GM21619 (cell line): ENCODE results near the gene SELENOP.

ENCODE experiments used
- ATAC-seq: cut with Tn5 transposase; IDR thresholded peaks from one replicate; pipeline ENCODE4 v1.9.1; 2021; ENCODE audit not compliant: unreplicated experiment

The SELENOP gene

DNA sequence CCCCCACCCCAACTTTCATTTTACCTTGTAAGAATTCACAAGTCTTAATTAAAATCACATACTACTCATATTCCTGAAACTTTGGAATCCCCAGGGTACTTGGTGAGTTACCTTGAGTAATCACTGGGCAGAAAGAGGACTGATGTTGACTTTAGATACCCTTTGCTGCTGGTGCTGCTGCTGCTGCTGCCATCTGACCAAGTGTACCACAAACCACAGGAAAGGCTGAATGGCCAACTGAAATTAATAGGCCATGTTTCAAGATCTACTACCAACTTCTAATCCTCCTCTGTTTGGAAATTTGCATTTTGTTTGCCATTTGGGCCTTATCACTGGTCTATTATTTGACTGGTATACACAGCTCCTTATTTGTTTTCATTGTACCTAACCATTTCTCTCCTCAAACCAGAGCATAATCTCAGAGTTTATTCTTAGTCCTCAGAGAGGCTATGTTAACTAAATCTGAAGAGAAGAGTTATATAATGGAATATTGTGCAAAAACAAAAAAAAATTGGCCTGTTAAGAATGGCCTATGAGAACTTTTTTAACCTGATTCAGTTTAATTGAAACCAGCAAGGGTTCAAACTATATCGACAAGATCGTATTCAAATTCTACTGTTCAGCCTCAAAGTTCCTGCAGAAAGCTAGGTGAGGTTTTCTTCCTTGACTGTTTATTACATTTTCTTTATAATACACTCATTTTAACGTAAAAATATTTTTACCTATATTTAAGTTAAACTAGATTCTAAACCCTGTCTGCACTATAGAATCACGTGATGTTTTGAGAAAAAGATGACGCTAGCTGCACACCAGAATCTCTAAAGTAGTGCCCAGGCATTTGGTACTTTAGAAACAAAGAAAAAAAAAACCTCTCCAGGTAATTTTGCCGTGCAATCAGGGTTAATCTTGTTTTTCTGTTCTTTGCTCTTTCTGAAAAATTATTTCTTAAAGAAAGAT, 13.1 kb downstream of the SELENOP start:
- ATAC-seq, result no peak

DNA sequence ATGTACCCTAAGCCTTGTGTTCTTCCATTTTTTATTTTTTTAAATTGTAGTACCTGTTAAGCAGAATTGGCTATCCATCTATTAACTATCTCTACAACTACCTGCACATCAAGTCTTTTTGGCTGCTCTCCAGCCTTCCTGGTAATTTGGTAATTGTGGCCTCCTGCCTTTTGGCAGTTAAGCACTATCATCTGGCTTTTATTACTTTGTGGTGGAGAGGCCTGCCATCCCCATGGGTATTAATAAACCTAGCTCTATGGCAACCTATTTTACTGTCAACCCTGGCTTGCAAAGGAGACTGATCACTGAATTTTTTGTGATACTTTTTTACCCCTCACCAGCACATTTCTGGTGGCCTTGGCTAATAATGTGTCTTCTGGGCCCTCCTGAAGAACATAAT, 20.5 kb downstream of the SELENOP start:
- ATAC-seq, result no peak

DNA sequence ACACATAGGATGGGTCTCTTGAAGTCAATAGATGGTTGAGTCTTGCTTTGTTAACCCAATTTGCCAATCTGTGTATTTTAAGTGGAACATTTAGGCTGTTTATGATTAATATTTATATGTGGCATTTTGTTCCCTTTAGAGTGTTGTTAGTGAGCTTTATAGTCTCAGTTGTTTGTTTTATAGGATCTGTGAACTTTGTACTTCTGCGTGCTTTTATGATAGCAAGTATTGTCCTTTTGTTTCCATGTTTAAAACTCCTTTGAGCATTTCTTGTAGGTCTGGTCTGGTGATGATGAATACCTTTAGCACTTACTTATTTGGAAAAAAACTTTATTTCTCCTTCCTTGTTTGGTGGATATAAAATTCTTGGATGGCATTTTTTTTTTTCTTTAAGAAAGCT, 23.8 kb downstream of the SELENOP start:
- ATAC-seq, result no peak

DNA sequence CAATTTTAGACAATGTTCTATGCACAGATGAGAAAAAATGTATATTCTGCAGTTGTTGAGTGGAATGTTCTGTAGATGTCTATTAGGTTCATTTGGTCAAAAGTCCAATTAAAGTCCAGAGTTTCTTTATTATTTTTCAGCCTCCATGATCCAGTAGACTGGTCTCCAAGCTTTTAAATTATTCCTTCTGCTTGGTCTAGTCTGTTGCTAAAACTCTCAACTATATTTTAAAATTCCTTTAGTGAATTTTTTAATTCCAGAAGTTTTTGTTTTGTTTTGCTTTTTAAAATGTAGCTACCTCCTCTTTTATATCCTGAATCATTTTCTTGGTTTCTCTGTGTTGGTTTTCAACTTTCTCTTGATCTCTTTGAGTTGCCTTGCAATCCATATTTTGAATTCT, 24.6 kb downstream of the SELENOP start:
- ATAC-seq, result no peak

DNA sequence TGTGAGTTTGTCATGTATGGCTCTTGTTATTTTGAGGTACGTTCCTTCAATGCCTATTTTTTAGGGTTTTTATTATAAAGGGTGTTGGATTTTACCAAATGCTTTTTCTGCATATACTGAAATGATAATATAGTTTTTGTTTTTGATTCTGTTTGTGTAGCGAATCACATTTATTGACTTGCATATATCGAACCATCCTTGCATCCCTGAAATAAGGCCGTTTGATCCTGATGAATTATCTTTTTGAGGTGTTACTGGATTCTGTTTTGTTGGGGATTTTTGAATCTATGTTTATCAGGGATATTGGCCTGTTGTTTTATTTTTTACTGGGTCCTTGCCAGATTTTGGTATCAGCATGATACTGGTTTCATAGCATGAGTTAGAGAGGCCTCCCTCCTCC, 25.9 kb downstream of the SELENOP start:
- no peak for ATAC-seq

GRCh38 chr5:42784132-42784531, 27.6 kb downstream of the SELENOP start:
- ATAC-seq, result no peak

DNA sequence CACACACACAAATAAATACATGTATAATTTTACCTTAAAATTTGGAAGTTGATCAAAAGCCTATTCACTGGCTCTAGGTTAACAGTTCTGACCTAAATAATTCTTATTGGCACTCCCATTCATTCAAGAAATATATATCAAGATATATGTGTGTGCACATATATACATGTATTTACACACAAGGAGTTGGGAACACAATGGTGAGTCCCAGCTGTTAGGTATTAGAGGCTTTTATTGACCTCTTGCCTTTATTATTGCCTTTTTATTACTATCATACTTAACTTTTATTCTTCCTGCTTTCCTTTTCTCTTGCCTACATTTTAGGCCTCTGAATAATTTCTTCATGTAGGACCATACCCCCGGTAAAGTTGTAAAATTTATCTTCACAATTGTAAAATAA, 30.1 kb downstream of the SELENOP start:
- no peak for ATAC-seq

GRCh38 chr5:42779083-42779482, 32.6 kb downstream of the SELENOP start:
- no peak for ATAC-seq

DNA sequence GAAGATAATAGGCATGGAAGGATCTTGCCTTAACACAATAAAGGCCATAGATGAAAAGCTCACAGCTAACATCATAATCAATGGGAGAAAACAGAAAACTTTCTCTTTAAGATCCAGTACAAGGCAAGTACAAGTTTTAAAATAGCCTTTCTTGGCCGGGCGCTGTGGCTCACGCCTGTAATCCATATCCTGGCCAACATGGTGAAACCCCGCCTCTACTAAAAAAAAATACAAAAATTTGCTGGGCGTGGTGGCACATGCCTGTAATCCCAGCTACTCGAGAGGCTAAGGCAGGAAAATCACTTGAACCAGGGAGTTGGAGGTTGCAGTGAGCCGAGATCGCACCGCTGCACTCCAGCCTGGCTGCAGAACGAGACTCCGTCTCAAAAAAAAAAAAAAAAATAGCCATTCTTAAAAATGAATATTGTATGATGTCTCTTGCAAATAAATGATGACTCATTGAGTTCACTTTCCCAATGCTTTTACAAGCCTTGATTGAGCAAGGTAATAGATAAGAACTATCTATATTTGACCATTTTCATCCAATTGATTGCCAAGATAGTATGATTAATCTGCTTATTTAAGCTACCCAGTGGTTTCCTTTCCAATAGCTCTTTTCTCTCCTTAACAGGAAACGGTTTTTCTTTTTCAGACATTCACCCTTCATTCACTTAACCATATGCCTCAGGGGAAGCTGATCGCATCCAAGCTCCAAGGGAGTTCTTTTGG, 39.3 kb downstream of the SELENOP start:
- no peak for ATAC-seq

DNA sequence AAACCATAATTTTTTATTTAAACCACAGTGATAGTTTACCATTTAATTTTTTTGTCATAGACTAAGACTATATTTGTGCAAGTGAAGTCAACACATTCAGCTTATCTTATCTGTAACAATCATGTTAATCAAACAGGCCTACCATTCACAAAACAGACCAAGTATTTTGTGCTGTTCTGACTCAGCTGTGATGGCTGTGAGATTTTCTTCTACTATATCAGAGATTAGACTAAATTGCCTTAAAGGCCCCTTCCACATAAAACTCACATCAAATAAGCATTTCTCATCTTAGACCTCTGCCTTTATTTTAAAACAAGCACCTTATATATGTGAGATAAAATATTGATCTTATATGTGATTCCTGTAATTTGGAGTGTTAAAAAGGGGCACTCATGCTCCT, 41.7 kb downstream of the SELENOP start:
- no peak for ATAC-seq

- ATAC-seq, result no peak
These were observed 43.6 kb downstream of the SELENOP start for GRCh38 chr5:42768106-42768504.

DNA sequence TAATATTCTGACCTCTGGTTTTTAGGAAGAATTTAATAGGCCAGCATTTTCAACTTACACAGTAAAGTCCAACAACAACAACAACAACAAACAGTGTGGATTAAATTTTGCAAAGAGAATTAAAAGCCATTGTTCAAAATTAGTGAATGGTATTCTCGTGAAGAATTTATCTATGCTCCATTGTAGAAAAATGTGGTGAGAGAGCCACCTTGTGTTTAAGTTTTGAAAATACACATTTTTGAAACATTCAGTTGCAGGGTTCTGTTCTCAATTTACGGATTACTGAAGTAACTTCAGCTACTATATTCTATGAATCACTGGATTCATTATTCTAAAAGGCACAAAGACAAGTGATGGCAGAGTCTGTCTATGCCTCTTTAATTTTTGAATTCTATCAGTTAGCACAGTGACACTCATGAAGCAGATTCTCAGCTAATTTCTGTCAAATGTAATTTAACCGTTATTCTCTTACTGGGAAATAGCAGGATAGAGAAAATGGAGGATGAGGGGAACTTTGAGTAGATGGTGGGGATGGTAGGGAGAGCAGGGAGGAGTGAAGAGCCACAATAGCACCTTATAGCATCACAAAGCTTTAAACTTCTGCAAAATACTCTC, 44.1 kb downstream of the SELENOP start:
- no peak for ATAC-seq

DNA sequence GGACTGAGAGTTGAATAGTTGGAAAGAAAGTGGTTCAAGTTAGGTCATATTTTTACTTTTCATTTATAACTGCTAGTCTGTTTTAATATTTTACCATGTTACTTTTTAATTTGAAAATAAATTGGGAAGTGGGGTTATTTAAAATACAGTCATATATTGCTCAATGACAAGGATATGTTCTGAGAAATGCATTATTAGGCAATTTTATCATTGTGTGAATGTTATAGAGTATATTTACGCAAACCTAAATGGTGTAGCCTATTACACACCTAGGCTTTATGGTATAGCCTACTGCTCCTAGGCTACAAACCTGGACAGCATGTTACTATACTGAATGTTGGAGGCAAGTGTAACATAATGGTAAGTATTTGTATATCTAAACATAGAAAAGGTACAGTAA, 49.9 kb downstream of the SELENOP start:
- no peak for ATAC-seq

DNA sequence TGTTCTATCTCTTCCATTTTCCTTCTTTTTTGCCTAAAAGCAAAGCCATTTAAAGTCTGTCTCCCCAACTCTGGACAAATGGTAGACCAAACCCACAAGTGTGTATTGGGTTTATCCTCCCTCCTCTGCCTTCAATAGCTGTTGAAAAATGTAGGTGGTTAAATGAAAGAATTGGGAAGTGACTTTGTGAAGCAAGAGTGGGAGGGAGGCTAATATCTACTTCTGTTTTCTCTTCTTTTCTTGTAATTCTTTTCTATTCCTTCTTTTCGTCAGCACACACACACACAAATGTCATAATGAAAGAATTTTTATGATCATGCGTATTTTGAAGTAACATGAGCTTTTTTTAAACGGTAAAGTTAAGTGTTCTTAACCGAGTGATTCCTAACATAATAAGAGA, 51.3 kb downstream of the SELENOP start:
- ATAC-seq, result no peak

DNA sequence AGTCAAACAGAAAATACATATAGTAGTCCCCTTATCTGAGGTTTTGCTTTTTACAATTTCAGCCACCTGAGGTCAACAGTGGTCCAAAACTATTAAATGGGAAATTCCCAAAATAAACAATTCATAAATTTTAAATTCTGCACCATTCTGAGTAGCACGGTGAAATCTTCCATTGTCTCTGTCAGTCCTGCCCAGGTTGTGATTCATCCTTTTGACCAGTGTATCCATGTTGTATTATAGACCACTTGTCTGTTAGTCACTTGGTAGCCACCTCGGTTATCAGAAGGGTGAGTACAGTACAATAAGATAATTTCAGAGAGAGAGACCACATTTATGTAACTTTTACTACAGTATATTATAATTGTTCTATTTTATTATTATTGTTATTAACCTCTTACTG, 52.2 kb downstream of the SELENOP start:
- ATAC-seq, result no peak

DNA sequence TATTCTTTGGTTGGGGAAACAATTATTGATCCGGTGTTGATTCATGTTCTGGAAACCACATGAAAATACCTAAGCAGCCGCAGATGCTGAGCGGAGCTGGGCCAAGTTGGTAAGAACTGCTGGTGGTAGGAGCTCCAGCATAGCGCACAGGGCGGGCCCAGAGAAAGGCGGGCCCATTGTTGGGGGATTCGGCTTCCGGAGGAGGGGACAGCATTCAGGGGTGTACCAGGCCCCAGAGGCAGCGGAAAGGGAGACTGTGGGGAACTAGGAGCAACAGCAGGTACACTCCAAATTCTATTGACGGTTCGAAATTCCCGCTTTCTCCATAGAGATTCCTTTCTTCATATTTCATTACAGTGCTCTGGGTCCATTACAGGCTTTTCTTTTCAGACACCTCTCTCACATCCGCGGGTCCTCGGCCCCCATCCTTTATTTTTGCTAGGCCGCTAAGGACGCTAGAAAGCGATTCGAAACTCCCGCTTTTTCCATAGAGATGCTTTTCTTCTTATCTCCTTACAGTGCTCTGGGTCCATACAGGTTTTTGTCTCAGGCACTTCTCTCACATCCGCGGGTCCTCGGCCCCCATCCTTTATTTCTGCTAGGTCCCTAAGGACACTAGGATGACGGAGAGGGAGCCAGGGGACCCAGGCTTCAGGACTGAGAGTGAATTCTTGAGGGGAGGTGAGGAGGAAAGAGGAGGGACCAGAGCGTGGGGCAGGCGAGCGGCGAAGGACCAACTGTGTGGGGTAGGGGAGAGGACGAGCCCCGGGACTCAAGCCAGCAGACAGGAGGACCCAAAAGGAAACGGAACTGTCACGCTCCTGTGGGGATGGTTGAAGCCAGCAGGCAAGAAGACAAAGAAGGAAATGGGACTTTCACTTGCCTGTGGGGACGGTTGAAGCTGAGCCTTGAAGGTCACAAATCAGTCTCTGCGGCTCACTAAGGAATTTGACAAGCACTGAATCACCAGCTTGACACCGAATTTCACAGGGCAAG, 54.8 kb downstream of the SELENOP start, which contains the start of gene CCDC152:
Gene CCDC152, plus strand, starts transcription at position 213 of the 996 bp plus-strand sequence. CDS start 2,304 bp downstream, outside the sequence.
- ATAC-seq, result peak; percentile 74

DNA sequence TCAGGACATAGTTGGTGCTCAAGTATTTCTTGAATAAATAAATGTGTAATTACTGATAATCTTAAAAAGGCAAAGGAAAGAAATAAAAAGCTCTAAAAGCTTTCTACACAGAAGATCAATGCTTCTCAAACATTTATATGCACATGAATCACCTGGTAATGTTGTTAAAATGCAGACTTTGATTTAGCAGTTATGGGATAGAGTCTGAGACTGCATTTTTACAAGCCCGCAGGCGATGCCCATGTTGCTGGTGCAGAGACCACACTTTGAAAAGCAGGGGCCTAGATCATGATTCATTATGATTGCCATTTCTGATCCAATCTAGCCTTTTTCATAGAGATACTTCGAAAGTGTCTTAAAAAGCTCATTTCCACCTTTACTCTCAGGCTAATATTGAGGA, 58.6 kb downstream of the SELENOP start:
- no peak for ATAC-seq

DNA sequence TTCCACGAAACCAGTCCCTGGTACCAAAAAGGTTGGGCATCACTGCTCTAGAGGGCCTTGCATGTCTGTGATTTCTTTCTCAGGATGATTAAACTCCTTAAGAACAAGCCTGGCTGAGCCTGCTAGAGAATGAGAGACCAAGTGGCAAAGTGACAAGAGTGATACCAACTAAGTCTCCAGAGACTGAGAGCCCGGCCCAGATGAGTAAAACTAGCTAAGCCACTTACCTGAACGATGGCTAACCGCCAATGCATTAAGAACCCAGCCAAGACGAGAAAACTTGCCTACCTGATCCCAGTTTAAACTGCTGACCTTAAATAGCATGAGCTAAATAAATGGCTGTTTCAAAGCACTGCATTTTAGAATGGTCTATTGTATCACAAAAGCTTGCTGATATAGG, 60.6 kb downstream of the SELENOP start:
- ATAC-seq, result no peak

DNA sequence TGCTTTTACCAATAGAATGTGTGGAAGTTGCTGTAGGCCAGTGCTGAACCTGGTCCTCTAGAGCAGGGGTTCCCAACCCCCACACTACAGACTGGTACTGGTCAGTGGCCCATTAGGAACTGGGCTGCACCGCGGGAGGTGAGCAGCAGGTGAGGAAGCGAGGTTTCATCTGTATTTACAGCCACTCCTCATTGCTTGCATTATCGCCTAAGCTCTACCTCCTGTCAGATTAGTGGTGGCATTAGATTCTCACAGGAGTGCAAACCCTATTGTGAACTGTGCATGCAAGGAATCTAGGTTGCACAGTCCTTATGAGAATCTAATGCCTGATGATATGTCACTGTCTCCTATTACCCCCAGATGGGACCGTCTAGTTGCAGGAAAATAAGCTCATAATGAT, 61.2 kb downstream of the SELENOP start:
- no peak for ATAC-seq
